GM13977 (cell line): ENCODE data around the gene TSSK6.

Experiments
- DNase-seq: peaks from one replicate; pipeline ENCODE4 v3.0.0; 2012; ENCODE audit warnings: low spot score
- CTCF ChIP-seq: IDR thresholded peaks from 2 replicates; pipeline ENCODE4 v1.5.1; 2012; ENCODE audit warnings: mild to moderate bottlenecking, control low read depth; ENCODE audit not compliant: insufficient read depth; ENCODE audit errors: extremely low read depth, missing control alignments
- in situ Hi-C: fragments of 300-500 bp; cut with MboI; formaldehyde crosslinking; loops from one replicate; pipeline ENCODE4 v1.12.0; 2022; ENCODE audit warnings: low sequenced_read_pairs, low pct_unique_long_range_greater_than_20kb, mixed read lengths, inconsistent platforms; ENCODE audit not compliant: unreplicated experiment

Gene TSSK6

GRCh38 chr19:19558055-19558454, 42.7 kb upstream of the TSSK6 start:
- in situ Hi-C loops, result no loop called here
- DNase-seq, result no peak
- no peak for TF ChIP-seq CTCF

DNA sequence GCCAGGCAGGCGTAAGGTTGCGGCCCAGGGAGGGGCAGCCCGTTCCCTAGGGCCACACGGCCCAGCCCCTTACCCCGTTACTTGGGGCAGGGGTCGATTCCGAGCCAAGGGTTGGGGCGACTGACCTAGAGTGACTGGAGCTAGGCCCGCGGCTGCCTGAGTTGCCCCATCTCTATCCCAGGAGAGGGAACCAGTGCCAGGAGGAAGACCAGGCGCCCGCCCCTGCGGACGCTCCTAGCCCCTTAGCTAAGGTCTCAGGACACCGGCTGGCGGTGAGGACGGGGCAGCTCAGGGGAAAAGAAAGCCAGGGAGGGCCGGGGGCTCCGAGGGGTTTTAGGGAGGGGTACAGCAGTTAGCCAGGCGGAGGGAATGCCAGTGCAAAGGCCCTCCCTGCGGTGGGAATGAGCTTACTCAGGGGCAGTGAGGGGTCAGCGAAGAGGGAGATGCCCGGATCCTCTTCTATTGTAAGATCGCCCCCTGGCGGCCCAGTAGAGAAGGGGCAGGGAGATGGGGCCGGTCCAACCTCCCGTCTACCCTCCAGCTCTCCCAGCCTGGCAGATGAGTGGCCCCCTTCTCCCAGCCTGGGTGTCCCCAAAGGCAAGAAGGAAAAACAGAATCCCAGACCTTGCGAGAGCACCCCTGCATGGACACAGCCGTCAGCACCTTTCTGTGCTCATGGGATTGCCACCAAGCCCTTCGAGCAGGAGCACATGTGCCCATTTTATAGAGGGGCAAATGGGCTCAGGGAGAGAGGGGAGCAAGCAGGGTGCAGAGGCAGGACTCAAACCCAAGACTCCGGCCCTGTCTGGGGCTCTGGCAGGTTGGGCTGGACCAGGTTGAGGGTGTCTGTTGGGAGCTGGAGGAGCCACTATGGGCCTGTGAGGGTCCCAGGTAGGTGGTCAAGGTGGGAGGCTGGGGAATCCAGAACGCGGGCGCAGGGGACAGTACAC, 39.0 kb upstream of the TSSK6 start:
- peak; percentile 81 for TF ChIP-seq CTCF
- in situ Hi-C loops, result no loop called here
- DNase-seq, result peak; percentile 82

GRCh38 chr19:19553670-19554069, 38.3 kb upstream of the TSSK6 start:
- in situ Hi-C loops, result no loop called here
- no peak for DNase-seq
- TF ChIP-seq CTCF, result no peak

DNA sequence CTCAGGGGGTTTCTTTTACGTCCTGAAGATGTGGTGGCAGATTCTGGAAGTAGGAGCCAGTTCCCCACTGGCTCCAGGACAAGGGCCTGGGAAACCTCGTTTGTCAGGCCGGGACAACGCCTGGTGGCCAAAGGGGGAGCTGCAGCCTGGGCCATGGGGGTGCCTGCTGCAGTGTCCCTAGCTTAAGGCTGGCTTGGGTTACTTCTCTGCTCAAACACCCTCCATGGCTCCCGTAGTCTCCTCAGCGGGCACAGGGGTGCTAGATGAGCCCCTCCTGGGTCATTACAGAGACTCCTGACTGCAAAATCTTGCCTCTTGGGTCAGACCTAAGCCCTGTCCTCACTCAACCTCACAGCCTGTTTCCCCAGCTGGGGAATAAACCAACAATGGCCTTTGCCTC, 37.5 kb upstream of the TSSK6 start:
- peak; percentile 67 for TF ChIP-seq CTCF
- in situ Hi-C loops, result no loop called here
- peak; percentile 71 for DNase-seq

DNA sequence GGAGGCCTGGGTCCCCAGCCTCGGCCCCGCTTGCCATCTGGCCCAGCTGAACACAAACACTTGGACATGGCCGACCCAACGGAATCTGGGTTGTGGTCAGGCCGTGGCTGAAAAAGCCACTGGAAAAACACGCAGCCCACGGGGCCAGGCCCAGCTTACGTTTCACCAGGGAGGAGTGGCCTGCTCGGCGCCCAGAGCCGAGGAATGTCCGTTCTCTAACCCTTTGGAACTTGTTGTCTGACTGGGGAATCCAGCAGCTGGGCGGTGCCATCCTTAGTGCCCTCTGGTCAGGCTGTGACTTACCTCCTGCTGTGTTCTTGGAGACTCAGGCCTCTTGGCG, 36.5 kb upstream of the TSSK6 start:
- TF ChIP-seq CTCF, result no peak
- no peak for DNase-seq
- in situ Hi-C loops, result no loop called here

GRCh38 chr19:19550972-19551852, 35.9 kb upstream of the TSSK6 start:
- no peak for TF ChIP-seq CTCF
- in situ Hi-C loops, result no loop called here
- DNase-seq, result no peak
